ENCODE results near the gene VPS13C.

VPS13C gene

DNA sequence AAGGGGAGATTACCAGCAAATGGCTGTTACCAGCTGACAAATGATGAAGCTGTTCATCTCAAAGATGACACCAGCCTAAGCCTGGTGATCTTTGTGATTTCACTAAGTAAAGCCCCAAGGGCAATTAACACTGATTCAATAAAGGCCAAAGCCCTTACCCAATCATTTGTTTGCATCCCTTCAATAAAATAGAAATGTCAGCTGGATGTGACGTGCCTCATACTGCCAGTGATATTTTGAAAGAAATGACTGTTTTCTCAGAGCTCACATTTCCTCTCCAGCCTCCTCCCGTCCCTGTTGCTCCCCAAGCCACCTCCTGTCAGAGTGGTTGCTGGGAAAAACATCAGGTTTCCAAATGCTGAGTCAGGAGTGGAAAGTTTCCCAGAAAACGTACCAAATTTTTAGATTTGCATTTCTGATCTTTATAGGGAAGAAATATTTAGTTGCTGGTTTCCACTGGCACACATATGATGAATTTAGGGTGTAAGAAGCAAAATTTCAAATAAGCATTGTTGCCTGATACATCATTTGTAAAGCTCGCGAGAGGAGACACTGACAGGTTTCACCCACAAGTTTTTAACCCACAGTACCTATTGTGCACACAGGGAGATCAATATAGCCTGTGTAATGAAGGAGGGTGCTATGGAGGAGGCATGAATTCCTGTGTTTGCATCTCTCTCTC is 27.6 kb upstream of the VPS13C start:
- Histone ChIP-seq H3K27me3 (ENCODE audit: insufficient read depth, low read length, poor library complexity, severe bottlenecking) (no peaks in the 10 kb centered on the region), H2AFZ (ENCODE audit: low read length) (no peak overlapping the region), H3K9ac (ENCODE audit: low read depth, low read length, poor library complexity, severe bottlenecking) (no peak overlapping the region), H4K20me1 (ENCODE audit: insufficient read depth, low read length, poor library complexity, severe bottlenecking) (no peaks in the 10 kb centered on the region), H3K4me1 (ENCODE audit: insufficient read depth, low read length, poor library complexity, severe bottlenecking) (no peaks in the 10 kb centered on the region), H3K4me2 (ENCODE audit: low read depth, low read length, poor library complexity, severe bottlenecking) (no peak overlapping the region), H3F3A (ENCODE audit: low read depth) (no peaks in the 10 kb centered on the region), H3K9me2 (replicated peaks; ENCODE audit: low read depth, low read length) (no peaks in the 10 kb centered on the region), H3K36me3 (ENCODE audit: insufficient read depth, low read length) (no peaks in the 10 kb centered on the region), H3K9me3 (ENCODE audit: insufficient read depth, low read depth, low read length) (no peaks in the 10 kb centered on the region), H3K4me3 (ENCODE audit: low read length, poor library complexity, severe bottlenecking) (no peak overlapping the region), H3K79me2 (ENCODE audit: insufficient read depth, low read length) (no peaks in the 10 kb centered on the region)
- no peak for TF ChIP-seq EZH2phosphoT487 (IDR thresholded peaks at IDR 0.05; ENCODE audit: borderline replicate concordance)
- TF ChIP-seq, protein P1, sequence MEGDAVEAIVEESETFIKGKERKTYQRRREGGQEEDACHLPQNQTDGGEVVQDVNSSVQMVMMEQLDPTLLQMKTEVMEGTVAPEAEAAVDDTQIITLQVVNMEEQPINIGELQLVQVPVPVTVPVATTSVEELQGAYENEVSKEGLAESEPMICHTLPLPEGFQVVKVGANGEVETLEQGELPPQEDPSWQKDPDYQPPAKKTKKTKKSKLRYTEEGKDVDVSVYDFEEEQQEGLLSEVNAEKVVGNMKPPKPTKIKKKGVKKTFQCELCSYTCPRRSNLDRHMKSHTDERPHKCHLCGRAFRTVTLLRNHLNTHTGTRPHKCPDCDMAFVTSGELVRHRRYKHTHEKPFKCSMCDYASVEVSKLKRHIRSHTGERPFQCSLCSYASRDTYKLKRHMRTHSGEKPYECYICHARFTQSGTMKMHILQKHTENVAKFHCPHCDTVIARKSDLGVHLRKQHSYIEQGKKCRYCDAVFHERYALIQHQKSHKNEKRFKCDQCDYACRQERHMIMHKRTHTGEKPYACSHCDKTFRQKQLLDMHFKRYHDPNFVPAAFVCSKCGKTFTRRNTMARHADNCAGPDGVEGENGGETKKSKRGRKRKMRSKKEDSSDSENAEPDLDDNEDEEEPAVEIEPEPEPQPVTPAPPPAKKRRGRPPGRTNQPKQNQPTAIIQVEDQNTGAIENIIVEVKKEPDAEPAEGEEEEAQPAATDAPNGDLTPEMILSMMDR (conservative IDR thresholded peaks at IDR 0.05; ENCODE audit: low read length): no peak

- no peaks in the 10 kb centered on the region for H3F3A ChIP-seq (ENCODE audit: low read depth)
- TF ChIP-seq, protein P1 (conservative IDR thresholded peaks at IDR 0.05; ENCODE audit: low read length): no peak
- no peak for TF ChIP-seq EZH2phosphoT487 (IDR thresholded peaks at IDR 0.05; ENCODE audit: borderline replicate concordance)
- H3K4me2 ChIP-seq (ENCODE audit: low read depth, low read length, poor library complexity, severe bottlenecking): no peak overlapping the region
- no peak overlapping the region for H3K4me3 ChIP-seq (ENCODE audit: low read length, poor library complexity, severe bottlenecking)
- H3K9me2 ChIP-seq (replicated peaks; ENCODE audit: low read depth, low read length): no peaks in the 10 kb centered on the region
- H3K9ac ChIP-seq (ENCODE audit: low read depth, low read length, poor library complexity, severe bottlenecking): no peak overlapping the region
- H3K4me1 ChIP-seq (ENCODE audit: insufficient read depth, low read length, poor library complexity, severe bottlenecking): no peaks in the 10 kb centered on the region
- H2AFZ ChIP-seq (ENCODE audit: low read length): peak overlapping the region; percentile 76
- H3K79me2 ChIP-seq (ENCODE audit: insufficient read depth, low read length): no peaks in the 10 kb centered on the region
- H3K27me3 ChIP-seq (ENCODE audit: insufficient read depth, low read length, poor library complexity, severe bottlenecking): no peaks in the 10 kb centered on the region
- H4K20me1 ChIP-seq (ENCODE audit: insufficient read depth, low read length, poor library complexity, severe bottlenecking): no peaks in the 10 kb centered on the region
- H3K9me3 ChIP-seq (ENCODE audit: insufficient read depth, low read depth, low read length): no peaks in the 10 kb centered on the region
- H3K36me3 ChIP-seq (ENCODE audit: insufficient read depth, low read length): no peaks in the 10 kb centered on the region
These were observed 25.5 kb upstream of the VPS13C start for GRCh38 chr15:62085740-62086139.

DNA sequence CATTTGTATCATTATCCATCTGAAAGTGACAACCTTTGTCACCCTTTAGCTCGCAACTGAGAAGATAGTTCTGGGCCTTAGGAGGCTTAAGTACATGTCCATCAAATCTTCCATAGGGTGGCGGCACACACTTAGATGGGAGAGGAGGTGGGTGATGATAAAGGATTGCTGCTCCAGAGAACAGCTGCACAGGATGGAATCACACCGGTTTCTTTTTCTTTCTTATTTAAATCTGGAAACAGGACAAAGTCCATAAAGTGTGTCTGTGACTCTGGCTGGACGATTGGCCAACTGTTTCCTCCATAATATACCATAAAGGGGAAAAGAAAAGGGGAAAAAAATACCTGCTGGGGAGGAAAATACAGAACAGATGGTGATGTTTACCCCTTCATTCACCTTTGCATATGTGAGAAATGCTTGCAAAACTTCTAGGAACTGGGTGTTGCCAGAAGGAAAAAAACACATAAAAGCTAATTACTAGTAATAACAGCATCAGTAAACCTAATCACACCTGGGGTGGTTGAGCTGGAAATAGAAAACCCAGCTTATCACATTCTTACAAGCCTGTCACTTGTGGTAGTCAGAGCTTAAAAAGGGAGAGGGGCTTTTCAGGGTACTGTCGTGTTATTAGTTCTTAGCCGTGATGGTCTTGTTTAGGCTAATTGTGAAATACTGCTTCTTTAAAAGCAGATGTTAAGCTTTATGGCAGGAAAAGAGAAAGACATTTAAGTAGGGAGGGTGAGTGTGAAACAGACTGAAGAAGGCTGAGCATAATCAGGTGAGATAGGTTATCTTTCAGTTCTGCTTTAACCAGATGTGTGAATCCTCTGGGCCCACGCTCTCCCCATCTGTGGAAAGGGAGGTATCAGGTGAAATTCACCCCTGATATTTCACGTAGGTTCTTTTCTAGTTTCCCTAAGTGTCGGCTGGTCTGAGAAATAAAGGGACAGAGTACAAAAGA is 23.2 kb upstream of the VPS13C start:
- Histone ChIP-seq H3K79me2 (ENCODE audit: insufficient read depth, low read length) (no peaks in the 10 kb centered on the region), H3K4me1 (ENCODE audit: insufficient read depth, low read length, poor library complexity, severe bottlenecking) (no peaks in the 10 kb centered on the region), H3K4me2 (ENCODE audit: low read depth, low read length, poor library complexity, severe bottlenecking) (no peak overlapping the region), H3K27me3 (ENCODE audit: insufficient read depth, low read length, poor library complexity, severe bottlenecking) (no peaks in the 10 kb centered on the region), H3K9ac (ENCODE audit: low read depth, low read length, poor library complexity, severe bottlenecking) (no peak overlapping the region), H3K4me3 (ENCODE audit: low read length, poor library complexity, severe bottlenecking) (no peak overlapping the region), H3F3A (ENCODE audit: low read depth) (no peaks in the 10 kb centered on the region), H3K9me3 (ENCODE audit: insufficient read depth, low read depth, low read length) (no peaks in the 10 kb centered on the region), H2AFZ (ENCODE audit: low read length) (no peak overlapping the region), H3K9me2 (replicated peaks; ENCODE audit: low read depth, low read length) (no peaks in the 10 kb centered on the region), H3K36me3 (ENCODE audit: insufficient read depth, low read length) (no peaks in the 10 kb centered on the region), H4K20me1 (ENCODE audit: insufficient read depth, low read length, poor library complexity, severe bottlenecking) (no peaks in the 10 kb centered on the region)
- TF ChIP-seq, protein P1 (conservative IDR thresholded peaks at IDR 0.05; ENCODE audit: low read length): no peak
- TF ChIP-seq EZH2phosphoT487 (IDR thresholded peaks at IDR 0.05; ENCODE audit: borderline replicate concordance): no peak
